Activated naive CD8-positive, alpha-beta T cell treated with anti-CD3 and anti-CD28 coated beads, Interleukin-2, amount 50 U/mL, for 16 hours (primary cell): ENCODE results near the gene MTTP.

Source experiments
- DNase-seq: peaks from one replicate; pipeline ENCODE4 v3.0.0-alpha.2; 2020; ENCODE audit warnings: low read depth, low spot score

Gene MTTP

DNA sequence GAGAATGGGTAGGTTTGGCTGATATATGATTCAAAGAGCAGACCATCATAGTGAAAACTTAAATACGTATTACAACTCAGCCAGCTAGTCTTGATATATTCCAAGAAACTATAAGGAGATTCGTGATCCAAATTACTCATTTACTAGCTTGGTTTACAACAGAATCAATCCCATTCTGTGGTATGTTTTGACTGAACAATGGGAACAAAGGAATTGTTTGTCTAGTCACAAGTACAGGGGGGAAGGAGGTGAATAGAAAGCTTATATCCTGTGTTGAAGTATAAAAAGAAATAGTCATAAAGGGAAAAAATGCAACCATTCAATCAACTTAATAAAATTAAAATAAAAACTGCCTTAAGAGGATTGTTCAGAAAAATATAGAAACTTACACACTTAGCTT lies 66.1 kb downstream of the MTTP start:
- no peak for DNase-seq

GRCh38 chr4:99642725-99643489 lies 68.3 kb downstream of the MTTP start:
- no peak for DNase-seq

- no peak for DNase-seq
These were observed 69.8 kb downstream of the MTTP start for GRCh38 chr4:99644453-99644852.

DNA sequence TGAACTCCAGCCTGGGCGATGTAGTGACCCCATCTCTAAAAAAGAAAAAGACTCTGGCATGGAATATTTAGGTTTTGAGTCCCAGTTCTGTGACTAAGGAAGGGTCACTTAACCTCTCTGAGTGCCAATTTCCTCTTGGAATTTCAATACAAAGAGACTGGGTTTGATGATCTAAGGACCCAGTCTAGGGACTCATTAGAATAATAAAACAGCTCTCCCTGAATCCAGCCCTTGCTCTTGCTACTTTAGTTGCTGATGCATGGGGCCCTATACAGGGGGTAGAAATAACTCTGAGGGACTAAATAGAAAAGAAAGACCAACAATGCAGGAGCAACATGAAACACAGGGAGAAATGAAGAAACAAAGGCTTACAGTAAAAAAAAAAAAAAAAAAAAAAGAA lies 70.4 kb downstream of the MTTP start:
- no peak for DNase-seq

DNA sequence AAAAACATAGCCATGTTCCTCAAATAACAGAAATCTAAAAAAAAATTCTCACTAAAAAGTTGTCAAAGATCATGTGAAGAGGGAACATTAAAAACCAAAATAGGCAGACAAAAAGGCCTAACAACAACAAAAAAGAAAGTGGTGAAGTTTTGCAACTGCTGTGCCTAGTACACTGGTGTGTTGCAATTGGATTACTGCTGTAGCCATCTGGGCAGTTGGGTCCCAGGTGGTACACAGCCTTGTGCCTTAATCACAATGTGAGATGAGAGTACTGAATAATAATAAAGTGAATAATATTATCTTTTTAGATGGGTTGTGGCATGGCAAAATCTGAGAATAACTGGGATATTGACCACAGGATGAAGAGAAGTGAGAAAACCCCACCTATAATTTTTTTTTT lies 71.0 kb downstream of the MTTP start:
- DNase-seq, result no peak

GRCh38 chr4:99647071-99647470 lies 72.4 kb downstream of the MTTP start:
- DNase-seq, result no peak

DNA sequence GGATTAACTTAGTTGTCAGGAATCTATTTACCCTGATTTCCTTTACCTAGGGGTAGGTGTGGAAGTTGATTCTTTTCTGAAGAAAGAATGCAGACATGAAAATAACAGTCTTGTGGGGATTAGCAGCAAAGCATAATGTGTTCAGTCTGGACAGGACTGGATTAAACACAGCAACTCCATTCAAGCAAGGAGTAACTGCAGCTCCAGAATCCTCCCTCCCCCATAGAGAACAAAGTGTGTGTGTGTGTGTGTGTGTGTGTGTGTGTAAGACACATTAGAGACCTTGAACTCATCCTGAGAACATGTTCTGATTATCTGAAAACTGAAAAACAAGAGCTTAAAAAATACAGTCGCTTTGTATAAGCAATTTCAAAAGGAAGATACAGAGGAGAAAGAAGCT lies 73.7 kb downstream of the MTTP start:
- DNase-seq, result no peak

DNA sequence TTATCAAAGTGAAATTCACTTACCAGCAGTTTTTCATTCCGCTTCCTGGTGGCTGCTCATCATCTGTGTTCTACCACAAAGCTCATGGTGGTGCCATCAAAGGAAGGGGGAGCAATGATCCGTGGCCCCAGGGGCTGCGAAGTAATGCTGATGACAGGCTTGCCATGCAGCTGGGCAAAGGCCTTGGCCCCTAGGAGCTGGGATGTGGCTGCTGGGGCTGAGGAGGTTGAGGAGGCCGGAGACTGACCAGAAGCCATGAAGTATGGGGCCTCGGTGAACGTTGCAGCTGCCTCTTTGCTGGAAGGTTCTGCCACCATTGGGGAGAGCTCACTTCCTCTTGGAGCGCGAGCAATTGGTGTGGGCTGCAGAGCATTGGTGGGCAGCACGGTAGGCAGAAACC lies 74.6 kb downstream of the MTTP start:
- DNase-seq, result no peak

DNA sequence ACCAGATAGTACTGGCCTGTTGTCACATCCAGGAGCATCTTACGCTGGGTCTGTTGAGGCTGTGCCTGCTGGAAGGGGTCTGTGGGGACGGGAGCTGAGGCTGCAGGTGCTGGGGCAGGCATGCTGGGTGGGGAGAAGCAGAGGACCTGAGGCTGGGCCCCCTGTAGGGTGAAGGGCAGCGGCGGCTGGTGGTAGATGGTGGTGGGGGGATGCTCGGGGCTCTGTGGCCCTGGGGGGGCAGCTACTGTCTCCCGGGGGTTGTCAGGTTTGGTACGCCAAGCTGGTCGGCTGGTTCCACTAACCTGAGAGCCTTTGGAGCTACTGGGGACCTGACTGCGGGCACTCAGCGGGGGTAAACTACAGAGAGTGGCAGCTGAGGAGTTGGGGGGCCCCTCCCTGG lies 75.2 kb downstream of the MTTP start:
- no peak for DNase-seq

GRCh38 chr4:99651016-99651769 lies 76.6 kb downstream of the MTTP start:
- no peak for DNase-seq

GRCh38 chr4:99651811-99652485 lies 77.3 kb downstream of the MTTP start:
- DNase-seq, result no peak

DNA sequence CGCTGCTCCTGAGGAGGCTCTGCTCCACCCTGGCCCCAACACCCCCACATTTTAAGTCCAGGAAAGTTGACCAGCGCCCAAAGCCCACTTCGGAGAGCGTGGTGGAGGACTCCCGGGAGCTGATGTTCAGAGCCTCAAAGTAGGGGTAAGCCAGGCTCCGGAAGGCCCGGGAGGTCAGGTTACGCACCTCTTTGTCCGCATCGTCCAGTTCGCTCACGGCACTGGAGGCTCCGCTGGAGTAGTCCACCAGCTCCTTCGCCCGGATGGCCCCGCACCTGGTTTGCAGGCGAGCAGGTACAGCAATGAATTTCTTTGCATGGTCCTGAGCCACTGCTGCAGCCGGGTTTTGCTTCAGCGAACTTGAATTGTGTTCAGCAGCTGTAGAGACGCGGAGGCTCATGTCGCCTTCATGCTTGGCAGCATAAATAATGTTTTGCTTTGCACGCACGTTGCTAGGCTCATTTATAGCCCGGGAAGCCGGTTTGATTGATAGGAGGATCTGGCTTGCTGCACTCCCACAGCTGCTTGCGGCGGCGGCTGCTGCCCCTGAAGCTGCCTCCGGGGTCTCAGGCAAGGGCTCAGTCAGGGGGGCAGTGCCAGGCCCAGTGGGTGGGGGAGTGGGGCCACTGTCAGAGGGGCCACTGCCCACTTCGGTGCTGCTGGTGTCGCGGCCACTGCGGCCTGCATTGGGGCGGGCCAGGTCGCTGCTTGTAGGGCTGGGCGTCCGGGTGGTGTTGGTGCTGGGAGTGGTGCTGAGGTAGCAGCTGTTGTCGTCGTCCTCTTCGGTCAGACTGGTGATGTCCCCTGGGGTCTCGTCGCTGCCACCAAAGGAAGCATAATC lies 78.2 kb downstream of the MTTP start:
- no peak for DNase-seq

DNA sequence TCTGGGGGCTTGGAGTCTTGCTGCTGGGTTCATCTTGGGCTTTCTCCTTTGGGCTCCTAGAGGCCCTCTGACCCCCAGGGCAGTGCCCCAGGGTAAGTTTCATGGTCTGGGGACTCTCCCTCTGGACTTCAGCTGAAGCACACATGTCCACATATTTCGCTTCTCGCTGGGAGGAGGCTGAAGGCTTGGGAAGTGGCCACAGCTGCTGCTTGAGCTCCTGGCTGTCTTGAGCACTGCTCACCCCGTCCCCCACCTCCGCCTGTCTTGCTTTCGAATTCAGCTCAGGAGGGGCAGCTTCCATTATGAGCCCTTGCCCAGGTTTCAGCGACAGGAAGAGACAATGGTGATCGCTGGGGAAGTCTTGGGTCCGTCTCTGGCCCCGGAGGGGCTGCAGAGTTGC lies 79.3 kb downstream of the MTTP start:
- no peak for DNase-seq

GRCh38 chr4:99654361-99654761 lies 79.7 kb downstream of the MTTP start:
- no peak for DNase-seq

GRCh38 chr4:99655308-99656081 lies 80.9 kb downstream of the MTTP start:
- no peak for DNase-seq

DNA sequence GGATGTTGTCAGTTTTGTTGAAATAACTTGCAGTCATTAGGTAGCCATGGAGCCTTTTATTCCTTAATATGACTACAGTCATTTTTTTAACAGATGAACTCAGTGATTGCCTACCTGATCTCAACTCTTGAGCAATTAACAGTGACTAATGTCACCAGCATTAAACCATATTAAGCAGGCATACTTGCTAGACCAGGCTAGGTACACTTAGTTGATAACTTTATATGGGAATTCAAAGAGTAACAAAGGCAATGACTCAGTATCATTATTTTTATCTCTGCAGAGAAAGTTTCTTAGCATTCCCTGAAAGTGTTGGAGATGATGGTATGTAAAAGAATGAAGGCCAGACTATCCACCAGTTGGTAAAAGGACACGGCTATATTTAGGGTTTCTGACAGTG lies 83.2 kb downstream of the MTTP start, which contains the start of gene C4orf54:
TSS of gene C4orf54 (minus strand) at position 31 of the 400 bp plus-strand sequence. CDS start 3,180 bp downstream, outside the sequence.
- no peak for DNase-seq

GRCh38 chr4:99658666-99659065 lies 84.0 kb downstream of the MTTP start:
- DNase-seq, result no peak

- no peak for DNase-seq
These were observed 87.3 kb downstream of the MTTP start for GRCh38 chr4:99661907-99662306.

DNA sequence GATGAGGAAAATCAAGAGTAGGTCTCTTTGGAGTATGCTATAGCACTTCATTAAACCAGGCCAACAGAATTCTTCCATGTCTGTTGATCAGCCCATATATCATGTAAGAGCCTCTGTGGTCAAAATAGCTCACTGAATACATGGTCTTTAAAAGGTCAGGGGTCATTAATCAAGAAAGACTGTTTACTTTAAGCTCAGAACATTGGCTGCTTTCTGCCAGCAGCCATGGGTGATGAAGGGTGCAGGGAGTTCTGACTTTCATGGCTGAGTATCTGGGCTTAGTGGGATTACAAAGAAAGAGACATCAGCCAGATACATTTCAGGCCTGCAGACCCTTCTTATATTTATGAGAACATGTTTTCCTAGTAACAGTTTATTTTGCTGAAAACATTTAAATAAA lies 90.1 kb downstream of the MTTP start:
- no peak for DNase-seq

DNA sequence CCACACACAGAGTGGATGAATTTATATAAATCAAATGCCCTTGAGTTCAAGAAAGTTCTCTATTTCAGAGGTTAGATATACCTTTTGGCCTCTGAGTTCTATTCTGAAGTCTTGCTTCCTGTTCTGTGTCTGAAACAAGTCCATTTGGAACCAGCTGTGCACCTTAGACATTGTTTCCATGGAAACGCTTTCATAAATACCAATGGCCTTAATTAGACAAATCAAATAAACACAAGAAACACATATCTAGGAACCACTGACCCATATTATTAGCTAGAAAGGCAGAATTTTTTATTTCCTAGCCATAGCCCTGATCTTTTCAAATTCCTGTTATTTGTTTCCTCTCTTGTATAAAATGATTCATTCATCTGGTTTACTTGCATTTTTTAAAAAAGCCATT lies 91.4 kb downstream of the MTTP start:
- DNase-seq, result no peak

DNA sequence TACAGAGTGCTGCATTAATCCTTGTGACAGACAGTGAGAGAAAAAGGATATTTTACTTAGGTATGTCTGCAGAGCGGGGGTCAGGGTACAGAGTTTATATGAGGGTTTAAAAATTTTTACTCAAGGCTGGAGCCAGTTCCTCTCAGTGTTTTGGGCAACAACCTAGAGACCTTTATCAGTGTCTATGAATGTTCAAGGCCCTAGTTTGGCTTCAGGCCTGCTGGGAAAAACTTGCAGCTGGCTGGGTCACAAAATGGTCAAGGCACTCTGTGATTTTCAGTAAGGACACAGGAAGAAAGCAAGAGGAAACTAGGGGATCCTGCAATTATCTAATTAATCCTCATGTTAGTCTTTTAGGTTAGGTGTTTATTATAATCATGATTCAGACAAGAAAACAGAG lies 93.8 kb downstream of the MTTP start:
- DNase-seq, result no peak
